HepG2 (cell line): ENCODE measurements around the gene PNKD. TPM values are rescaled to one million over a fixed set of nuclear protein-coding genes. Genes with fewer than 3 reads are reported as not detected.
A peak's percentile ranks its signal among the peaks of the same experiment; 100 is the strongest.

Experiments
- CEBPG ChIP-seq: IDR thresholded peaks from 2 replicates; pipeline ENCODE4 v1.6.1; 2016
- DR1 ChIP-seq: sonication (generic); formaldehyde crosslinking; IDR thresholded peaks from 2 replicates; pipeline ENCODE4 v1.8.0; 2021; ENCODE audit warnings: mild to moderate bottlenecking, missing genetic modification reagents, inconsistent platforms
- HMG20A ChIP-seq: IDR thresholded peaks from 2 replicates; pipeline ENCODE4 v1.6.1; 2016; ENCODE audit warnings: borderline replicate concordance
- MAFK ChIP-seq, 2 experiments: IDR thresholded peaks in 1 of 2; conservative IDR thresholded peaks in 1 of 2; 2 replicates each; pipeline ENCODE4 v1.6.1; 2011; ENCODE audit warnings: improper control_type of control experiment in 2 of 2, low read length in 2 of 2
- MZF1 ChIP-seq: sonication (generic); formaldehyde crosslinking; IDR thresholded peaks from 2 replicates; pipeline ENCODE4 v1.8.1; 2023; ENCODE audit warnings: mild to moderate bottlenecking, missing genetic modification reagents, borderline replicate concordance
- POLR2A ChIP-seq, 2 experiments: IDR thresholded peaks; 2 replicates each; pipeline ENCODE4 v1.6.1; 2011; ENCODE audit warnings: low read depth in 2 of 2, low read length in 2 of 2, mild to moderate bottlenecking in 1 of 2, moderate library complexity in 1 of 2; ENCODE audit not compliant: insufficient read depth in 1 of 2
- SATB2 ChIP-seq: sonication (generic); formaldehyde crosslinking; IDR thresholded peaks from 2 replicates; pipeline ENCODE4 v1.5.0; 2020; ENCODE audit warnings: missing genetic modification reagents
- STAT5B ChIP-seq: sonication (generic); formaldehyde crosslinking; IDR thresholded peaks from 2 replicates; pipeline ENCODE4 v1.4.0; 2020; ENCODE audit warnings: missing genetic modification reagents
- TRIM22 ChIP-seq: fragments of 450-650 bp; IDR thresholded peaks from 2 replicates; pipeline ENCODE4 v1.6.1; 2017
- ZBTB21 ChIP-seq: sonication (generic); formaldehyde crosslinking; IDR thresholded peaks from 2 replicates; pipeline ENCODE4 v1.4.0; 2020; ENCODE audit warnings: missing genetic modification reagents
- ZBTB3 ChIP-seq: sonication (generic); formaldehyde crosslinking; IDR thresholded peaks from 2 replicates; pipeline ENCODE4 v1.4.0; 2020; ENCODE audit warnings: low read depth, mild to moderate bottlenecking, moderate library complexity, missing genetic modification reagents, borderline replicate concordance
- ZIK1 ChIP-seq: sonication (generic); formaldehyde crosslinking; IDR thresholded peaks from 2 replicates; pipeline ENCODE4 v1.5.0; 2020; ENCODE audit warnings: mild to moderate bottlenecking, low read depth, missing genetic modification reagents, borderline replicate concordance
- ZNF234 ChIP-seq: sonication (generic); formaldehyde crosslinking; conservative IDR thresholded peaks from 2 replicates; pipeline ENCODE4 v1.5.1; 2020; ENCODE audit warnings: mild to moderate bottlenecking, missing genetic modification reagents
- ZNF24 ChIP-seq: fragments of 450-650 bp; IDR thresholded peaks from 2 replicates; pipeline ENCODE4 v1.6.1; 2017; ENCODE audit warnings: antibody characterized with exemption, mild to moderate bottlenecking
- ZNF484 ChIP-seq: sonication (generic); formaldehyde crosslinking; IDR thresholded peaks from 2 replicates; pipeline ENCODE4 v1.5.1; 2020; ENCODE audit warnings: mild to moderate bottlenecking, low read depth, missing genetic modification reagents, borderline replicate concordance
- ZNF724P ChIP-seq: sonication (generic); formaldehyde crosslinking; IDR thresholded peaks from 2 replicates; pipeline ENCODE4 v1.8.0; 2022; ENCODE audit warnings: missing genetic modification reagents, borderline replicate concordance
- polyA plus RNA-seq, 8 experiments: library from polyadenylated mRNA; depleted of rRNA in 3 of 8; stranded (reverse) in 7 of 8; unstranded in 1 of 8; fragments of >200 nt; fragmentation: Illumina TruSeq in 4 of 8; extraction: Trizol in 4 of 8; gene quantifications; 2 replicates each; pipeline versions ENCODE4 v1.2.1 to v1.2.3, GENCODE V29; 2011 to 2016; ENCODE audit warnings: low read depth in 4 of 8, missing spikeins in 1 of 8, mixed read lengths in 1 of 8; ENCODE audit not compliant: insufficient read depth in 1 of 8
- total RNA-seq, 5 experiments: library from RNA; depleted of rRNA; stranded (reverse); fragments of >200 nt; fragmentation: Illumina TruSeq; extraction: Trizol; gene quantifications; 2 replicates each; pipeline ENCODE4 v1.2.3, GENCODE V29; 2016; ENCODE audit warnings: low read depth in 1 of 5
- TF ChIP-seq, protein P1 (sequence below): sonication (generic); formaldehyde crosslinking; IDR thresholded peaks from 2 replicates; pipeline ENCODE4 v1.4.0; 2020; ENCODE audit warnings: mild to moderate bottlenecking, missing genetic modification reagents
- TF ChIP-seq, protein P2 (sequence below): sonication (generic); formaldehyde crosslinking; IDR thresholded peaks from 2 replicates; pipeline ENCODE4 v1.4.0; 2020; ENCODE audit warnings: missing genetic modification reagents

PNKD gene
- total and polyA plus RNA-seq, 2 of the 13 experiments (the other 11 are each of a cell fraction or from before 2014, with no cell fraction given), result 55.9 to 80.4 TPM

GRCh38 chr2:218269900-218270720 lies at the start of gene PNKD, which contains the start of gene AAMP (continued):
- TF ChIP-seq, protein P1, sequence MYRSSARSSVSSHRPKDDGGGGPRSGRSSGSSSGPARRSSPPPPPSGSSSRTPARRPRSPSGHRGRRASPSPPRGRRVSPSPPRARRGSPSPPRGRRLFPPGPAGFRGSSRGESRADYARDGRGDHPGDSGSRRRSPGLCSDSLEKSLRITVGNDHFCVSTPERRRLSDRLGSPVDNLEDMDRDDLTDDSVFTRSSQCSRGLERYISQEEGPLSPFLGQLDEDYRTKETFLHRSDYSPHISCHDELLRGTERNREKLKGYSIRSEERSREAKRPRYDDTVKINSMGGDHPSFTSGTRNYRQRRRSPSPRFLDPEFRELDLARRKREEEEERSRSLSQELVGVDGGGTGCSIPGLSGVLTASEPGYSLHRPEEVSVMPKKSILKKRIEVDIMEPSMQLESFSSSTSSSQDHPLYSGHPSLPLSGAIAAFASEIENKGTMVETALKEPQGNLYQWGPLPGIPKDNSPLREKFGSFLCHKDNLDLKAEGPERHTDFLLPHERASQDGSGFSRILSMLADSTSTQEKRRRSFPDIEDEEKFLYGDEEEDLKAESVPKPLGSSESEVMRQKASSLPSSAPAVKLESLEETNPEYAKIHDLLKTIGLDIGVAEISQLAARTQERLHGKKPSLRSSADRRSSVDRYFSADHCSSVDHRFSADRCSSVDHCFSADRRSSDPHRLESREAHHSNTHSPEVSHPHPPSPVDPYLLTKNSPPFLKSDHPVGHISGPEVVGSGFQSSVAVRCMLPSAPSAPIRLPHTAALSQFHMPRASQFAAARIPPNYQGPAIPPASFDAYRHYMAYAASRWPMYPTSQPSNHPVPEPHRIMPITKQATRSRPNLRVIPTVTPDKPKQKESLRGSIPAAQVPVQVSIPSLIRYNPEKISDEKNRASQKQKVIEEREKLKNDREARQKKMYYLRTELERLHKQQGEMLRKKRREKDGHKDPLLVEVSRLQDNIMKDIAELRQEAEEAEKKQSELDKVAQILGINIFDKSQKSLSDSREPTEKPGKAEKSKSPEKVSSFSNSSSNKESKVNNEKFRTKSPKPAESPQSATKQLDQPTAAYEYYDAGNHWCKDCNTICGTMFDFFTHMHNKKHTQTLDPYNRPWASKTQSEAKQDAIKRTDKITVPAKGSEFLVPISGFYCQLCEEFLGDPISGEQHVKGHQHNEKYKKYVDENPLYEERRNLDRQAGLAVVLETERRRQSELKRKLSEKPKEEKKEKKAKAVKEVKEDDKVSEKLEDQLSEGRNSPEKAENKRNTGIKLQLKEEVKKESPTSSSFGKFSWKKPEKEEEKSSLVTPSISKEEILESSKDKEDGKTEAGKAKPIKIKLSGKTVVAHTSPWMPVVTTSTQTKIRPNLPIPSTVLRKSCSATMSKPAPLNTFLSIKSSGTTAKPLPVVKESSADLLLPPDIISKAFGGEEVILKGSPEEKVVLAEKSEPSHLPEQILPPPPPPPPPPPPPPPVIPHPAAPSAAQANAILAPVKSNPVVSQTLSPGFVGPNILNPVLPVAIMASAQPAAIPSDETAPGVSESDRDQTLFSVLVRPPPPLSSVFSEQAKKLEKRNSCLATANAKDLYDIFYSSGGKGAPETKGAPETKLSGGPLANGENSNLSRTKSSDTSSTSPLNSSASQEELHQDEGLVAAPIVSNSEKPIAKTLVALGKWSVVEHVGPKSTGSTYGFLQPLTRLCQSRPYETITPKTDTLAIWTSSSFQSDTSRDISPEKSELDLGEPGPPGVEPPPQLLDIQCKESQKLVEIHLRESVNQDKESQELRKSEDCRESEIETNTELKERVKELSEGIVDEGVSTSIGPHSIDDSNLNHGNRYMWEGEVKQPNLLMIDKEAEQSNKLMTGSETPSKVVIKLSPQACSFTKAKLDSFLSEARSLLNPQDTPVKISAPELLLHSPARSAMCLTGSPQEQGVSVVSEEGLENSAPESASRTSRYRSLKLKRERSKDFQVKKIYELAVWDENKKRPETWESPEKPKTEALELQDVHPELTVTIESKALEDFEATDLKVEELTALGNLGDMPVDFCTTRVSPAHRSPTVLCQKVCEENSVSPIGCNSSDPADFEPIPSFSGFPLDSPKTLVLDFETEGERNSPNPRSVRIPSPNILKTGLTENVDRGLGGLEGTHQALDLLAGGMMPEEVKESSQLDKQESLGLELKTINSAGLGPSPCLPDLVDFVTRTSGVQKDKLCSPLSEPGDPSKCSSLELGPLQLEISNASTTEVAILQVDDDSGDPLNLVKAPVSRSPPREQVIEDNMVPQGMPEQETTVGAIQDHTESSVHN (CRISPR knock-in tag), result peak; percentile 63; the same call in 1 of the 2 replicates
- no peak for TF ChIP-seq TRIM22
- no peak for TF ChIP-seq MAFK (conservative IDR thresholded peaks at IDR 0.05 in 1 of 2, IDR thresholded peaks at IDR 0.05 in 1 of 2; ENCODE audit: low read length in 2 of 2)
- TF ChIP-seq ZBTB3 (CRISPR knock-in tag), result 0 out of 2 replicates have a peak, but pooled peaks have one; percentile 56
- TF ChIP-seq ZNF24, result no peak
- no peak for TF ChIP-seq STAT5B (CRISPR knock-in tag)
- TF ChIP-seq ZNF234 (CRISPR knock-in tag), result no peak
- no peak; the same call in 1 of the 2 replicates for TF ChIP-seq HMG20A (CRISPR knock-in tag)
- TF ChIP-seq, protein P2, sequence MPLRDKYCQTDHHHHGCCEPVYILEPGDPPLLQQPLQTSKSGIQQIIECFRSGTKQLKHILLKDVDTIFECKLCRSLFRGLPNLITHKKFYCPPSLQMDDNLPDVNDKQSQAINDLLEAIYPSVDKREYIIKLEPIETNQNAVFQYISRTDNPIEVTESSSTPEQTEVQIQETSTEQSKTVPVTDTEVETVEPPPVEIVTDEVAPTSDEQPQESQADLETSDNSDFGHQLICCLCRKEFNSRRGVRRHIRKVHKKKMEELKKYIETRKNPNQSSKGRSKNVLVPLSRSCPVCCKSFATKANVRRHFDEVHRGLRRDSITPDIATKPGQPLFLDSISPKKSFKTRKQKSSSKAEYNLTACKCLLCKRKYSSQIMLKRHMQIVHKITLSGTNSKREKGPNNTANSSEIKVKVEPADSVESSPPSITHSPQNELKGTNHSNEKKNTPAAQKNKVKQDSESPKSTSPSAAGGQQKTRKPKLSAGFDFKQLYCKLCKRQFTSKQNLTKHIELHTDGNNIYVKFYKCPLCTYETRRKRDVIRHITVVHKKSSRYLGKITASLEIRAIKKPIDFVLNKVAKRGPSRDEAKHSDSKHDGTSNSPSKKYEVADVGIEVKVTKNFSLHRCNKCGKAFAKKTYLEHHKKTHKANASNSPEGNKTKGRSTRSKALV (CRISPR knock-in tag), result peak; percentile 67; the same call in 1 of the 2 replicates
- no peak; the same call in 1 of the 2 replicates for TF ChIP-seq ZNF724P (CRISPR knock-in tag)
- TF ChIP-seq ZBTB21 (CRISPR knock-in tag), result no peak
- TF ChIP-seq SATB2 (CRISPR knock-in tag), result 0 out of 2 replicates have a peak, but pooled peaks have one; percentile 29
- no peak for TF ChIP-seq ZNF484 (CRISPR knock-in tag)
- no peak for TF ChIP-seq ZIK1
- TF ChIP-seq CEBPG (CRISPR knock-in tag), result peak; percentile 47
- peak; percentile 48 for TF ChIP-seq DR1 (CRISPR knock-in tag)
- TF ChIP-seq MZF1 (CRISPR knock-in tag), result 0 out of 2 replicates have a peak, but pooled peaks have one; percentile 15
- TF ChIP-seq POLR2A (IDR thresholded peaks at IDR 0.05; ENCODE audit: insufficient read depth in 1 of 2, low read depth in 2 of 2, low read length in 2 of 2), result peak; percentile 84 to 94
